GM19397 (cell line): Measurements from ENCODE around the gene DEUP1.
"Not testable (repeated sequence)": the region's sequence is repeated elsewhere in the genome, so short reads cannot be mapped to it uniquely, and the experiment has no call there.

Experiments used
- ATAC-seq: cut with Tn5 transposase; IDR thresholded peaks from one replicate; pipeline ENCODE4 v1.9.1; 2021; ENCODE audit warnings: mild to moderate bottlenecking, moderate library complexity; ENCODE audit not compliant: unreplicated experiment

The DEUP1 gene

GRCh38 chr11:93330446-93330984, at the start of gene DEUP1:
DEUP1 (plus strand) TSS chr11:93330742; CDS start chr11:93332260, 1,518 bp downstream.
- no peak for ATAC-seq

- no peak for ATAC-seq
These were observed 45.1 kb upstream of the DEUP1 start for GRCh38 chr11:93285430-93285829.

GRCh38 chr11:93287434-93287833, 43.1 kb upstream of the DEUP1 start:
- no peak for ATAC-seq

- ATAC-seq, result no peak
These were observed 42.5 kb upstream of the DEUP1 start for GRCh38 chr11:93288079-93288478.

GRCh38 chr11:93288767-93289166, 41.8 kb upstream of the DEUP1 start:
- no peak for ATAC-seq

GRCh38 chr11:93289782-93290463, 40.6 kb upstream of the DEUP1 start:
- ATAC-seq, result no peak

- no peak for ATAC-seq
These were observed 39.4 kb upstream of the DEUP1 start for GRCh38 chr11:93291110-93291509.

GRCh38 chr11:93291898-93292297, 38.6 kb upstream of the DEUP1 start:
- ATAC-seq, result no peak

- no peak for ATAC-seq
These were observed 34.5 kb upstream of the DEUP1 start for GRCh38 chr11:93295921-93296575.

- ATAC-seq, result no peak
These were observed 26.9 kb upstream of the DEUP1 start for GRCh38 chr11:93303689-93304088.

GRCh38 chr11:93314399-93314798, 16.1 kb upstream of the DEUP1 start:
- ATAC-seq, result not testable (repeated sequence)

- no peak for ATAC-seq
These were observed 11.2 kb upstream of the DEUP1 start for GRCh38 chr11:93319224-93319839.

GRCh38 chr11:93320230-93320629, 10.3 kb upstream of the DEUP1 start:
- ATAC-seq, result no peak

- no peak for ATAC-seq
These were observed 8.3 kb upstream of the DEUP1 start for GRCh38 chr11:93322207-93322606.

- ATAC-seq, result no peak
These were observed 6.8 kb upstream of the DEUP1 start for GRCh38 chr11:93323747-93324146.

- no peak for ATAC-seq
These were observed 6.0 kb upstream of the DEUP1 start for GRCh38 chr11:93324500-93324899.

- ATAC-seq, result no peak
These were observed 3.9 kb upstream of the DEUP1 start for GRCh38 chr11:93326681-93327080.

GRCh38 chr11:93329936-93330445, 551 bp upstream of the DEUP1 start:
- ATAC-seq, result no peak

GRCh38 chr11:93340223-93340622, 9.7 kb downstream of the DEUP1 start:
- no peak for ATAC-seq

- ATAC-seq, result no peak
These were observed 14.4 kb downstream of the DEUP1 start for GRCh38 chr11:93344855-93345333.

- no peak for ATAC-seq
These were observed 18.4 kb downstream of the DEUP1 start for GRCh38 chr11:93348930-93349329.

GRCh38 chr11:93350835-93351234, 20.3 kb downstream of the DEUP1 start:
- ATAC-seq, result no peak
